Measurements from ENCODE around the gene GBE1. TPM values are rescaled to one million over a fixed set of nuclear protein-coding genes. Genes with fewer than 3 reads are reported as not detected.

GBE1 gene
- total RNA-seq, 6 experiments from 2014 or later: 78.3 to 93.4 (median 87.8) TPM

GRCh38 chr3:81689617-81690016 lies 71.8 kb downstream of the GBE1 start:
- no peak for DNase-seq
- H3K4me3 Mint-ChIP-seq: no peak overlapping the region
- TF ChIP-seq CTCF (IDR thresholded peaks at IDR 0.05): no peak
- peaks cover 15% of the 10 kb centered on the region for H3K4me1 Mint-ChIP-seq (ENCODE audit: low read depth)
- H3K9me3 Mint-ChIP-seq: no peaks in the 10 kb centered on the region
- H3K36me3 Mint-ChIP-seq (ENCODE audit: low read depth): peaks cover 17% of the 10 kb centered on the region
- H3K27me3 Mint-ChIP-seq (ENCODE audit: insufficient read depth): no peaks in the 10 kb centered on the region; the same call in 1 of the 2 replicates
- no peak overlapping the region for H3K27ac Mint-ChIP-seq

GRCh38 chr3:81684751-81685395 lies 76.6 kb downstream of the GBE1 start:
- no peak overlapping the region for H3K27ac Mint-ChIP-seq
- H3K36me3 Mint-ChIP-seq (ENCODE audit: low read depth): peaks cover 24% of the 10 kb centered on the region
- H3K4me3 Mint-ChIP-seq: no peak overlapping the region
- TF ChIP-seq CTCF (IDR thresholded peaks at IDR 0.05): no peak
- peaks cover 24% of the 10 kb centered on the region for H3K4me1 Mint-ChIP-seq (ENCODE audit: low read depth)
- no peaks in the 10 kb centered on the region for H3K9me3 Mint-ChIP-seq
- no peaks in the 10 kb centered on the region; the same call in 1 of the 2 replicates for H3K27me3 Mint-ChIP-seq (ENCODE audit: insufficient read depth)
- DNase-seq: peak; percentile 10

GRCh38 chr3:81676706-81677456 lies 84.6 kb downstream of the GBE1 start:
- Mint-ChIP-seq H3K27ac (no peak overlapping the region; the same call in 1 of the 2 replicates), H3K27me3 (ENCODE audit: insufficient read depth) (no peaks in the 10 kb centered on the region), H3K4me3 (no peak overlapping the region), H3K36me3 (ENCODE audit: low read depth) (peaks cover 5% of the 10 kb centered on the region), H3K9me3 (no peaks in the 10 kb centered on the region), H3K4me1 (ENCODE audit: low read depth) (0 out of 2 replicates have a peak, but pooled peaks cover 4% of the 10 kb centered on the region)
- no peak for DNase-seq
- TF ChIP-seq CTCF (IDR thresholded peaks at IDR 0.05): no peak

GRCh38 chr3:81674690-81675089 lies 86.8 kb downstream of the GBE1 start:
- Mint-ChIP-seq H3K9me3 (no peaks in the 10 kb centered on the region), H3K27me3 (ENCODE audit: insufficient read depth) (no peaks in the 10 kb centered on the region; the same call in 1 of the 2 replicates), H3K27ac (no peak overlapping the region), H3K4me1 (ENCODE audit: low read depth) (no peaks in the 10 kb centered on the region), H3K4me3 (no peak overlapping the region), H3K36me3 (ENCODE audit: low read depth) (no peaks in the 10 kb centered on the region)
- TF ChIP-seq CTCF (IDR thresholded peaks at IDR 0.05): no peak
- no peak for DNase-seq

- Mint-ChIP-seq H3K9me3 (no peaks in the 10 kb centered on the region), H3K27ac (no peak overlapping the region)
Measured at GRCh38 chr3:81668283-81668682, 93.2 kb downstream of the GBE1 start.

More at GRCh38 chr3:81668283-81668682, 93.2 kb downstream of the GBE1 start:
- no peaks in the 10 kb centered on the region; the same call in 1 of the 2 replicates for H3K27me3 Mint-ChIP-seq (ENCODE audit: insufficient read depth)
- DNase-seq: no peak
- H3K4me1 Mint-ChIP-seq (ENCODE audit: low read depth): no peaks in the 10 kb centered on the region
- peaks cover 8% of the 10 kb centered on the region; the same call in 1 of the 2 replicates for H3K36me3 Mint-ChIP-seq (ENCODE audit: low read depth)
- no peak for TF ChIP-seq CTCF (IDR thresholded peaks at IDR 0.05)
- H3K4me3 Mint-ChIP-seq: no peak overlapping the region

Data from HFFc6 (cell line).